GM12872 (cell line): ENCODE results near the gene MMEL1.

Source experiments
- CTCF ChIP-seq: IDR thresholded peaks from 3 replicates; pipeline ENCODE4 v1.5.1; 2011; ENCODE audit warnings: low read depth, mild to moderate bottlenecking, low read length, moderate library complexity; ENCODE audit not compliant: insufficient read depth

The MMEL1 gene

GRCh38 chr1:2611621-2612437 lies 21.0 kb downstream of the MMEL1 start:
- TF ChIP-seq CTCF, result no peak

- TF ChIP-seq CTCF, result no peak
Measured at GRCh38 chr1:2611031-2611501, 21.8 kb downstream of the MMEL1 start.

- TF ChIP-seq CTCF, result no peak
Measured at GRCh38 chr1:2610036-2610959, 22.5 kb downstream of the MMEL1 start.

- TF ChIP-seq CTCF, result no peak
Measured at GRCh38 chr1:2609319-2610035, 23.3 kb downstream of the MMEL1 start.

- TF ChIP-seq CTCF, result no peak
Measured at GRCh38 chr1:2607641-2608091, 25.1 kb downstream of the MMEL1 start.

- no peak for TF ChIP-seq CTCF
Measured at GRCh38 chr1:2606881-2607621, 25.8 kb downstream of the MMEL1 start.
